ENCODE results near the gene GFER. TPM values are rescaled to one million over a fixed set of nuclear protein-coding genes. Genes with fewer than 3 reads are reported as not detected.
A peak's percentile ranks its signal among the peaks of the same experiment; 100 is the strongest.

The GFER gene
- polyA plus RNA-seq, 1 of the 3 experiments (the other 2 are of a cell fraction), result 20.4 TPM

GRCh38 chr16:2028146-2028545 is 44.2 kb downstream of the GFER start:
- Histone ChIP-seq H3K27me3 (ENCODE audit: insufficient read depth) (no peaks in the 10 kb centered on the region), H3K4me2 (peak overlapping the region; percentile 90), H2AFZ (ENCODE audit: low read depth) (no peak overlapping the region), H3F3A (replicated peaks; ENCODE audit: insufficient read depth) (peaks cover 5% of the 10 kb centered on the region), H3K4me1 (ENCODE audit: control insufficient read depth in 1 of 2, insufficient read depth in 2 of 2, low read depth in 1 of 2, low read length in 1 of 2) (peaks cover 13 to 27% of the 10 kb centered on the region in 2 experiments; a peak in 3 of 4 replicates), H4K20me1 (ENCODE audit: insufficient read depth) (peaks cover 8% of the 10 kb centered on the region; the same call in 1 of the 2 replicates), H3K9me2 (no peaks in the 10 kb centered on the region), H3K9me3 (no peaks in the 10 kb centered on the region), H3K36me3 (replicated peaks in 1 of 2; ENCODE audit: control insufficient read depth in 1 of 2, insufficient read depth in 2 of 2, low read length in 1 of 2) (peaks cover 0 to 6% of the 10 kb centered on the region in 2 experiments), H3K27ac (ENCODE audit: low read depth in 2 of 2, low read length in 1 of 2) (no peak overlapping the region; a peak in 1 of 4 replicates), H3K4me3 (ENCODE audit: low read depth in 2 of 2, low read length in 1 of 2) (peak overlapping the region; percentile 56 to 67; a peak in 3 of 4 replicates), H3K79me2 (ENCODE audit: insufficient read depth) (peaks cover 18% of the 10 kb centered on the region; the same call in 1 of the 2 replicates), H3K9ac (peak overlapping the region; percentile 61)
- DNase-seq, result no peak
- CTCF ChIA-PET, result interaction anchor here (1.0 to 2.0 kb wide), 7 partner anchors 12 to 124 kb away, joined by 3 to 6 read pairs (median 5); partner anchors contain the start of genes NTHL1 and TSC2
- TF ChIP-seq POLR2AphosphoS5 (IDR thresholded peaks at IDR 0.05; ENCODE audit: low read depth, low read length) (no peak), USF2 (IDR thresholded peaks at IDR 0.05; ENCODE audit: borderline replicate concordance, low read depth, low read length) (no peak)
- TF ChIP-seq, protein P1, sequence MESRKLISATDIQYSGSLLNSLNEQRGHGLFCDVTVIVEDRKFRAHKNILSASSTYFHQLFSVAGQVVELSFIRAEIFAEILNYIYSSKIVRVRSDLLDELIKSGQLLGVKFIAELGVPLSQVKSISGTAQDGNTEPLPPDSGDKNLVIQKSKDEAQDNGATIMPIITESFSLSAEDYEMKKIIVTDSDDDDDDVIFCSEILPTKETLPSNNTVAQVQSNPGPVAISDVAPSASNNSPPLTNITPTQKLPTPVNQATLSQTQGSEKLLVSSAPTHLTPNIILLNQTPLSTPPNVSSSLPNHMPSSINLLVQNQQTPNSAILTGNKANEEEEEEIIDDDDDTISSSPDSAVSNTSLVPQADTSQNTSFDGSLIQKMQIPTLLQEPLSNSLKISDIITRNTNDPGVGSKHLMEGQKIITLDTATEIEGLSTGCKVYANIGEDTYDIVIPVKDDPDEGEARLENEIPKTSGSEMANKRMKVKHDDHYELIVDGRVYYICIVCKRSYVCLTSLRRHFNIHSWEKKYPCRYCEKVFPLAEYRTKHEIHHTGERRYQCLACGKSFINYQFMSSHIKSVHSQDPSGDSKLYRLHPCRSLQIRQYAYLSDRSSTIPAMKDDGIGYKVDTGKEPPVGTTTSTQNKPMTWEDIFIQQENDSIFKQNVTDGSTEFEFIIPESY (IDR thresholded peaks at IDR 0.05; ENCODE audit: borderline replicate concordance, low read depth), result no peak
- WGBS (ENCODE audit: low lambda C conversion rate), result no CpG with 5 or more reads among the region's 3 CpGs
- POLR2A ChIA-PET, result interaction anchor here (0.9 to 1.2 kb wide), 3 partner anchors 13 to 127 kb away, joined by 4 to 10 read pairs (median 6); partner anchors contain the start of gene TRAF7

DNA sequence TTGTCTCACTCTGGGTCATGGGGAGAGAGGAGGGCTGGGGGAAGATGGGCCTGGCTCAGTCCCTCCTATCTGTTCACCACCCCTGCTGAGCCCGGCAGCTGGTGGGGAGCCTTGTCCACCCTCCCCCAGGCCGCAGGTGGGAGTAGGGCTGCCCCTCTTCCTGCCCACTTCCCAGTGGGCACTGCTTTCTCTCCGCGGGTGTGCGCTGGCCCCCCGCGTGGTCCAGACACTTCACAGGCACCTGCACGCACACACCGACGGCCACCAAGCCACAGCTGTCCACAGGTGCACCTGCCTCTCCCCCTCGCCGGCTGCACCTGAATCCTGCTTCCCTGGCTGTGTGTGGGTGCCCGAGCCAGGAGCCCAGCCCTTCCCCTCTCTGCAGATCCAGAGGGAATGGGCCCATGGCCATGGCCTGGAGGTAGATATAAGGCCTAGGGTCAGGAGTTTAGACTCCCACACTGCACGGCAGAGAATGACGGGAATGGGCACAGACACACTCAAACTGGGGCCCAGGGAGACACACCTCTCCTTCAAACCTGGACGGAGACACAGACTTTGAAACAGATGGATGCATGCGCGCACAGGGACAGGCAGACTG is 44.7 kb downstream of the GFER start:
- 93% methylated on average over 8 of the region's 18 CpGs for WGBS (ENCODE audit: low lambda C conversion rate)
- Histone ChIP-seq H4K20me1 (ENCODE audit: insufficient read depth) (peaks cover 8% of the 10 kb centered on the region; the same call in 1 of the 2 replicates), H2AFZ (ENCODE audit: low read depth) (no peak overlapping the region), H3K4me3 (ENCODE audit: low read depth in 2 of 2, low read length in 1 of 2) (peak overlapping the region in 1 of 2 experiments; percentile 56; a peak in 1 of 4 replicates), H3K4me2 (peak overlapping the region; percentile 90; the same call in 1 of the 2 replicates), H3K9ac (no peak overlapping the region), H3K79me2 (ENCODE audit: insufficient read depth) (peaks cover 20% of the 10 kb centered on the region; the same call in 1 of the 2 replicates), H3K4me1 (ENCODE audit: control insufficient read depth in 1 of 2, insufficient read depth in 2 of 2, low read depth in 1 of 2, low read length in 1 of 2) (peaks cover 17 to 28% of the 10 kb centered on the region in 2 experiments; a peak in 3 of 4 replicates), H3K27me3 (ENCODE audit: insufficient read depth) (no peaks in the 10 kb centered on the region), H3K27ac (ENCODE audit: low read depth in 2 of 2, low read length in 1 of 2) (no peak overlapping the region), H3K36me3 (replicated peaks in 1 of 2; ENCODE audit: control insufficient read depth in 1 of 2, insufficient read depth in 2 of 2, low read length in 1 of 2) (peaks cover 0 to 6% of the 10 kb centered on the region in 2 experiments), H3F3A (replicated peaks; ENCODE audit: insufficient read depth) (peaks cover 5% of the 10 kb centered on the region), H3K9me2 (no peaks in the 10 kb centered on the region), H3K9me3 (no peaks in the 10 kb centered on the region)
- no peak for DNase-seq
- no peak for TF ChIP-seq YY1 (IDR thresholded peaks at IDR 0.05; ENCODE audit: low read depth)
- no peak for TF ChIP-seq MXI1 (IDR thresholded peaks at IDR 0.05; ENCODE audit: low read depth, low read length)
- TF ChIP-seq MEF2A (IDR thresholded peaks at IDR 0.05; ENCODE audit: borderline replicate concordance, low read depth), result no peak
- no peak for TF ChIP-seq GABPA (IDR thresholded peaks at IDR 0.05; ENCODE audit: low read depth)
- no peak for TF ChIP-seq RFX5 (IDR thresholded peaks at IDR 0.05; ENCODE audit: low read length)
- TF ChIP-seq JUND (IDR thresholded peaks at IDR 0.05), result no peak
- no peak for TF ChIP-seq USF2 (IDR thresholded peaks at IDR 0.05; ENCODE audit: borderline replicate concordance, low read depth, low read length)
- TF ChIP-seq RAD21 (IDR thresholded peaks at IDR 0.05; ENCODE audit: low read length), result no peak
- TF ChIP-seq CHD2 (IDR thresholded peaks at IDR 0.05; ENCODE audit: low read length, partially characterized antibody), result no peak
- TF ChIP-seq EP300 (IDR thresholded peaks at IDR 0.05; ENCODE audit: borderline replicate concordance in 1 of 2, low read depth in 1 of 2, low read length in 1 of 2), result no peak
- no peak for TF ChIP-seq SIN3A (IDR thresholded peaks at IDR 0.05; ENCODE audit: borderline replicate concordance, low read depth, low read length)
- no peak for TF ChIP-seq TAF1 (IDR thresholded peaks at IDR 0.05; ENCODE audit: borderline replicate concordance, low read depth, low read length)
- no peak for TF ChIP-seq USF1 (IDR thresholded peaks at IDR 0.05; ENCODE audit: borderline replicate concordance, low read depth)
- no peak for TF ChIP-seq NFIC (IDR thresholded peaks at IDR 0.05; ENCODE audit: borderline replicate concordance)
- TF ChIP-seq FOSL2 (IDR thresholded peaks at IDR 0.05; ENCODE audit: borderline replicate concordance, low read depth), result no peak
- TF ChIP-seq MAX (IDR thresholded peaks at IDR 0.05; ENCODE audit: low read depth), result no peak
- TF ChIP-seq NRF1 (IDR thresholded peaks at IDR 0.05; ENCODE audit: low read depth, low read length), result no peak
- ChIA-PET CTCF (interaction anchor here (1.0 to 1.5 kb wide), 3 partner anchors 12 to 112 kb away, joined by 3 to 5 read pairs (median 4); partner anchors contain the start of genes NTHL1 and TSC2), POLR2A (no interaction called here)
